ENCODE results near the gene CD274.

GRCh38 chr9:5514617-5515260 is 64.4 kb downstream of the CD274 start:
- TF ChIP-seq CTCF (conservative IDR thresholded peaks at IDR 0.05; ENCODE audit: low read depth, low read length), result no peak
- TF ChIP-seq EZH2 (IDR thresholded peaks at IDR 0.05; ENCODE audit: borderline replicate concordance, low read depth, low read length, poor library complexity, severe bottlenecking), result no peak

Measured in A673 (cell line).